H1 (cell line): Measurements from ENCODE around the gene MYH7B. TPM values are rescaled to one million over a fixed set of nuclear protein-coding genes. Genes with fewer than 3 reads are reported as not detected.
A peak's percentile ranks its signal among the peaks of the same experiment; 100 is the strongest.

Experiments
- CTCF ChIA-PET: fragments of 300-600 bp; sonication (Branson Sonifier 250); formaldehyde crosslinking; loops from one replicate; lab custom pipeline; 2021; ENCODE audit not compliant: partially characterized antibody; lab: Charles Lee
- POLR2A ChIA-PET: fragments of 300-600 bp; sonication (Branson Sonifier 250); formaldehyde crosslinking; loops from one replicate; lab custom pipeline; 2021; ENCODE audit warnings: inconsistent platforms; ENCODE audit not compliant: partially characterized antibody; lab: Charles Lee
- DNase-seq, 2 experiments: peaks; one replicate each; pipeline versions ENCODE4 v3.0.0 to v3.0.0-alpha.2; 2010 to 2022; ENCODE audit warnings: low spot score in 2 of 2, low read depth in 1 of 2, mixed read lengths in 1 of 2
- FAIRE-seq: peaks from 2 replicates; lab custom pipeline; 2011; peaks lifted over from hg19 to GRCh38; lab: Jason Lieb, UNC
- H2AFZ ChIP-seq: 2 replicates; pipeline ENCODE4 v1.8.1; 2012; ENCODE audit warnings: low read length, inconsistent platforms
- H2AK5ac ChIP-seq: 2 replicates; pipeline ENCODE4 v1.6.1; 2013; ENCODE audit warnings: low read depth, low read length
- H2BK120ac ChIP-seq: replicated peaks from 2 replicates; pipeline ENCODE3; 2013; ENCODE audit warnings: low read depth, low read length, inconsistent platforms
- H2BK12ac ChIP-seq: 2 replicates; pipeline ENCODE4 v1.6.1; 2013; ENCODE audit warnings: low read depth, low read length
- H2BK15ac ChIP-seq: 2 replicates; pipeline ENCODE4 v1.6.1; 2013; ENCODE audit warnings: low read length
- H2BK20ac ChIP-seq: 2 replicates; pipeline ENCODE4 v1.6.1; 2013; ENCODE audit warnings: low read length
- H2BK5ac ChIP-seq: 2 replicates; pipeline ENCODE4 v1.6.1; 2013; ENCODE audit warnings: low read depth, low read length
- H3K14ac ChIP-seq: 2 replicates; pipeline ENCODE4 v1.6.1; 2013; ENCODE audit warnings: inconsistent platforms; ENCODE audit not compliant: insufficient read length
- H3K18ac ChIP-seq: 2 replicates; pipeline ENCODE4 v1.6.1; 2013; ENCODE audit warnings: low read length; ENCODE audit errors: extremely low read depth
- H3K23ac ChIP-seq: 2 replicates; pipeline ENCODE4 v1.6.1; 2013; ENCODE audit warnings: inconsistent platforms; ENCODE audit not compliant: insufficient read length
- H3K23me2 ChIP-seq: 2 replicates; pipeline ENCODE4 v1.6.1; 2013; ENCODE audit warnings: low read depth, low read length
- H3K27ac ChIP-seq: 2 replicates; pipeline ENCODE4 v1.6.1; 2011; ENCODE audit warnings: low read depth, low read length, inconsistent platforms
- H3K27me3 ChIP-seq, 4 experiments: replicated peaks in 1 of 4; 1 replicate in 1 of 4; 2 replicates in 3 of 4; pipeline versions ENCODE4 v1.6.1 to v1.8.1; 2011 to 2013; ENCODE audit warnings: low read length in 3 of 4, mild to moderate bottlenecking in 3 of 4, inconsistent platforms in 2 of 4, mixed read lengths in 2 of 4, moderate library complexity in 1 of 4; ENCODE audit not compliant: control insufficient read depth in 3 of 4, insufficient read depth in 3 of 4; ENCODE audit errors: extremely low read depth in 1 of 4
- H3K36me3 ChIP-seq, 4 experiments: 2 replicates each; pipeline versions ENCODE4 v1.6.1 to v1.8.1; 2011 to 2013; ENCODE audit warnings: mild to moderate bottlenecking in 4 of 4, low read length in 3 of 4, moderate library complexity in 2 of 4, control low read depth in 1 of 4, inconsistent platforms in 1 of 4; ENCODE audit not compliant: insufficient read depth in 4 of 4, control insufficient read depth in 2 of 4
- H3K4ac ChIP-seq: replicated peaks from 2 replicates; pipeline ENCODE3; 2013; ENCODE audit warnings: low read length, low read depth, mixed read lengths, inconsistent platforms; ENCODE audit not compliant: insufficient read length
- H3K4me1 ChIP-seq, 4 experiments: replicated peaks in 1 of 4; 1 replicate in 1 of 4; 2 replicates in 3 of 4; pipeline versions ENCODE4 v1.6.1 to v1.8.1; 2011 to 2013; ENCODE audit warnings: low read length in 3 of 4, inconsistent platforms in 2 of 4, mixed read lengths in 1 of 4; ENCODE audit not compliant: insufficient read depth in 4 of 4, control insufficient read depth in 3 of 4
- H3K4me2 ChIP-seq, 2 experiments: 2 replicates each; pipeline versions ENCODE4 v1.6.1 to v1.8.1; 2011 to 2013; ENCODE audit warnings: low read depth in 2 of 2, low read length in 2 of 2, control low read depth in 1 of 2, inconsistent platforms in 1 of 2, mild to moderate bottlenecking in 1 of 2; ENCODE audit not compliant: insufficient read depth in 1 of 2
- H3K4me3 ChIP-seq, 4 experiments: fragments of 200-600, 300-600 bp in 1 of 4; sonication (generic), shearing (Covaris generic), sonication (Bioruptor Twin) in 1 of 4; 2 replicates each; pipeline versions ENCODE4 v1.5.1 to v1.8.1; 2011 to 2016; ENCODE audit warnings: low read length in 4 of 4, low read depth in 3 of 4, control low read depth in 2 of 4, inconsistent platforms in 2 of 4, mild to moderate bottlenecking in 2 of 4, mixed read lengths in 1 of 4, moderate library complexity in 1 of 4; ENCODE audit not compliant: insufficient read depth in 2 of 4; ENCODE audit errors: extremely low read depth in 1 of 4
- H3K56ac ChIP-seq: replicated peaks from 2 replicates; pipeline ENCODE3; 2013; ENCODE audit warnings: low read depth, mild to moderate bottlenecking, mixed read lengths, low read length, inconsistent platforms; ENCODE audit not compliant: insufficient read length
- H3K79me1 ChIP-seq: 2 replicates; pipeline ENCODE4 v1.6.1; 2013; ENCODE audit warnings: low read depth, low read length, control low read depth
- H3K79me2 ChIP-seq, 2 experiments: 2 replicates each; pipeline versions ENCODE4 v1.6.1 to v1.8.1; 2012 to 2013; ENCODE audit warnings: low read length in 2 of 2, mild to moderate bottlenecking in 2 of 2, inconsistent platforms in 1 of 2; ENCODE audit not compliant: insufficient read depth in 2 of 2, control insufficient read depth in 1 of 2
- H3K9ac ChIP-seq, 4 experiments: replicated peaks in 1 of 4; 1 replicate in 1 of 4; 2 replicates in 3 of 4; pipeline versions ENCODE4 v1.6.1 to v1.8.1; 2011 to 2013; ENCODE audit warnings: low read depth in 3 of 4, low read length in 3 of 4, control low read depth in 2 of 4, mild to moderate bottlenecking in 2 of 4, moderate library complexity in 2 of 4, inconsistent platforms in 1 of 4; ENCODE audit errors: extremely low read depth in 1 of 4
- H3K9me3 ChIP-seq, 2 experiments: 2 replicates each; pipeline versions ENCODE4 v1.6.1 to v1.8.1; 2012 to 2013; ENCODE audit warnings: mild to moderate bottlenecking in 2 of 2, moderate library complexity in 2 of 2, control low read depth in 1 of 2, inconsistent platforms in 1 of 2, low read depth in 1 of 2, low read length in 1 of 2, mixed read lengths in 1 of 2; ENCODE audit not compliant: insufficient read depth in 2 of 2
- H4K20me1 ChIP-seq, 2 experiments: replicated peaks in 1 of 2; 2 replicates each; pipeline versions ENCODE3 to v1.8.1; 2011 to 2013; ENCODE audit warnings: inconsistent platforms in 2 of 2, low read length in 2 of 2, mild to moderate bottlenecking in 1 of 2; ENCODE audit not compliant: insufficient read depth in 2 of 2, control insufficient read depth in 1 of 2
- H4K5ac ChIP-seq: 2 replicates; pipeline ENCODE4 v1.6.1; 2013; ENCODE audit warnings: low read length, low read depth, mixed read lengths, inconsistent platforms; ENCODE audit not compliant: insufficient read length
- H4K8ac ChIP-seq: 2 replicates; pipeline ENCODE4 v1.8.0; 2013; ENCODE audit warnings: mild to moderate bottlenecking, moderate library complexity, low read length, inconsistent platforms; ENCODE audit not compliant: insufficient read depth; ENCODE audit errors: extremely low read depth
- H4K91ac ChIP-seq: replicated peaks from 2 replicates; pipeline ENCODE3; 2013; ENCODE audit warnings: low read length, mixed read lengths, inconsistent platforms; ENCODE audit not compliant: insufficient read length
- CEBPB ChIP-seq: IDR thresholded peaks from 2 replicates; pipeline ENCODE4 v1.6.1; 2012; ENCODE audit warnings: low read depth, low read length
- CTBP2 ChIP-seq: IDR thresholded peaks from 2 replicates; pipeline ENCODE4 v1.7.0; 2011; ENCODE audit warnings: borderline replicate concordance, mild to moderate bottlenecking, moderate library complexity, mixed read lengths, low read length; ENCODE audit not compliant: insufficient read depth, insufficient read length
- GABPA ChIP-seq: IDR thresholded peaks from 2 replicates; pipeline ENCODE4 v1.6.1; 2011; ENCODE audit warnings: mild to moderate bottlenecking, low read length, moderate library complexity, borderline replicate concordance; ENCODE audit not compliant: insufficient read depth
- RNF2 ChIP-seq: fragments of 200-900, 300-1000 bp; sonication (generic); IDR thresholded peaks from 2 replicates; pipeline ENCODE4 v1.7.1; 2016; ENCODE audit warnings: borderline replicate concordance, low read depth, mild to moderate bottlenecking, antibody characterized with exemption, low read length; ENCODE audit not compliant: poor library complexity, severe bottlenecking; ENCODE audit errors: missing control alignments
- SIN3A ChIP-seq, 2 experiments: IDR thresholded peaks in 1 of 2; conservative IDR thresholded peaks in 1 of 2; 2 replicates each; pipeline ENCODE4 v1.6.1; 2011 to 2012; ENCODE audit warnings: low read length in 2 of 2, improper control_type of control experiment in 1 of 2, low read depth in 1 of 2, mild to moderate bottlenecking in 1 of 2
- SP1 ChIP-seq: IDR thresholded peaks from 2 replicates; pipeline ENCODE4 v1.6.1; 2011; ENCODE audit warnings: low read depth, low read length
- SP2 ChIP-seq: IDR thresholded peaks from 2 replicates; pipeline ENCODE4 v1.6.1; 2012; ENCODE audit warnings: mild to moderate bottlenecking, low read length, inconsistent platforms
- SP4 ChIP-seq: IDR thresholded peaks from 2 replicates; pipeline ENCODE4 v1.6.1; 2012; ENCODE audit warnings: low read length, inconsistent platforms
- ZNF274 ChIP-seq: IDR thresholded peaks from 2 replicates; pipeline ENCODE4 v1.7.0; 2012; ENCODE audit warnings: low read length, borderline replicate concordance; ENCODE audit errors: extremely low read depth
- WGBS, 2 experiments: shearing (Covaris generic) in 1 of 2; methylation state at CpG; one replicate each; pipeline versions ENCODE4 v1.1.6 to v1.1.7; 2013 to 2015; ENCODE audit warnings: low lambda C conversion rate in 2 of 2, mixed read lengths in 2 of 2, inconsistent platforms in 1 of 2, low coverage in 1 of 2, missing lambda C conversion rate in 1 of 2; ENCODE audit not compliant: insufficient replicate concordance in 2 of 2, insufficient coverage in 1 of 2, insufficient read length in 1 of 2; ENCODE audit errors: extremely low coverage in 1 of 2, missing lambda C conversion rate in 1 of 2; 5-methylcytosine and 5-hydroxymethylcytosine counted together
- polyA plus RNA-seq, 7 experiments: library from polyadenylated mRNA; depleted of rRNA in 3 of 7; stranded (reverse) in 5 of 7; unstranded in 2 of 7; fragments of >200 nt in 5 of 7; fragments of 200-250 nt in 2 of 7; gene quantifications; 1 replicate in 5 of 7; 2 replicates in 1 of 7; 4 replicates in 1 of 7; pipeline versions ENCODE4 v1.2.1 to v1.2.3, GENCODE V29; 2011 to 2013; ENCODE audit warnings: missing spikeins in 2 of 7, mixed read lengths in 2 of 7
- total RNA-seq: library from RNA; stranded (reverse); fragmentation: NEBNext Ultra II Directional; extraction: Animal tissue kit (Norgen Biotek cat#: 25700); gene quantifications from 2 replicates; pipeline ENCODE4 v1.2.1, GENCODE V29; 2021
- TF ChIP-seq, protein P1 (sequence below): IDR thresholded peaks from 2 replicates; pipeline ENCODE4 v1.6.1; 2011; ENCODE audit warnings: low read depth, mild to moderate bottlenecking, low read length; ENCODE audit not compliant: insufficient read depth
- TF ChIP-seq, protein P2 (sequence below): IDR thresholded peaks from 2 replicates; pipeline ENCODE4 v1.6.1; 2011; ENCODE audit warnings: low read length, improper control_type of control experiment

Gene MYH7B
- total and polyA plus RNA-seq, 2 of the 8 experiments (the other 6 are each of a cell fraction or from before 2014, with no cell fraction given), result 0.15 to 0.30 TPM

DNA sequence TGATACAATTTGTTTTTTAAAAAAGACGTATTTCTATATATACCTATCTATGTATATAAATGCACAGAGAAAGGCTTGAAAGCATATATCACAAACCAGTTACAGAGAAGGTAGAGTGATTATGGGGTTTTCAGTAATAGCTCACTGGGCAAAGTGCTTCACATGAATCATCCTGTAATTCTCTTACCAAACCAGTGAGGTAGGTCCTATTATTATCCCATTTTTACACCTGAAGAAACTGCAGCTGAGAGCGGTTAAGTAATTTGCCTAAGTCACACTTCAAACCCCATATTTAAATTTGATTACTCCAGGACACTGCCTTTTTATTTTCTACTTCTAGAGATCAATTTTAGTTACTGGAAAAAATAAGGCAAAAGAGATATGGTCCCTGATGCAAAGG lies 4.4 kb upstream of the MYH7B start:
- Histone ChIP-seq H2AFZ (no peak overlapping the region), H3K4ac (no peak overlapping the region), H4K91ac (no peak overlapping the region), H2BK15ac (no peak overlapping the region), H3K4me1 (peaks cover 0 to 8% (median 0%) of the 10 kb centered on the region in 4 experiments; a peak in 2 of 7 replicates), H3K79me1 (no peaks in the 10 kb centered on the region), H3K56ac (no peak overlapping the region), H3K23ac (no peak overlapping the region), H2BK12ac (no peak overlapping the region), H2BK120ac (no peak overlapping the region), H4K8ac (no peak overlapping the region), H3K18ac (no peak overlapping the region), H2BK20ac (no peak overlapping the region), H4K5ac (no peak overlapping the region), H3K4me3 (no peak overlapping the region), H3K27me3 (peaks cover 0 to 5% (median 1%) of the 10 kb centered on the region in 4 experiments; a peak in 3 of 7 replicates), H3K9me3 (no peaks in the 10 kb centered on the region), H2BK5ac (no peak overlapping the region), H3K23me2 (peaks cover 4% of the 10 kb centered on the region; the same call in 1 of the 2 replicates), H4K20me1 (peaks cover 0 to 3% of the 10 kb centered on the region in 2 experiments), H3K14ac (no peak overlapping the region), H3K9ac (no peak overlapping the region), H3K4me2 (no peak overlapping the region), H2AK5ac (no peak overlapping the region), H3K79me2 (no peaks in the 10 kb centered on the region), H3K36me3 (peaks cover 0 to 6% (median 1%) of the 10 kb centered on the region in 4 experiments; a peak in 2 of 8 replicates), H3K27ac (0 out of 2 replicates have a peak overlapping the region, but pooled peaks have one; percentile 40)
- DNase-seq (no peak), FAIRE-seq (no peak)
- CTCF ChIA-PET, result interaction anchor here (1.3 to 3.7 kb wide), 3 partner anchors 9 to 77 kb away, joined by 3 to 18 read pairs (median 4); no protein-coding TSS in a partner anchor
- no peak for TF ChIP-seq SP2
- no peak for TF ChIP-seq GABPA
- no peak for TF ChIP-seq SP1
- TF ChIP-seq, protein P1, sequence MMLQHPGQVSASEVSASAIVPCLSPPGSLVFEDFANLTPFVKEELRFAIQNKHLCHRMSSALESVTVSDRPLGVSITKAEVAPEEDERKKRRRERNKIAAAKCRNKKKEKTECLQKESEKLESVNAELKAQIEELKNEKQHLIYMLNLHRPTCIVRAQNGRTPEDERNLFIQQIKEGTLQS, result no peak
- no peak for TF ChIP-seq SIN3A (conservative IDR thresholded peaks at IDR 0.05 in 1 of 2, IDR thresholded peaks at IDR 0.05 in 1 of 2; ENCODE audit: low read depth in 1 of 2, low read length in 2 of 2)
- TF ChIP-seq ZNF274, result no peak
- TF ChIP-seq, protein P2, sequence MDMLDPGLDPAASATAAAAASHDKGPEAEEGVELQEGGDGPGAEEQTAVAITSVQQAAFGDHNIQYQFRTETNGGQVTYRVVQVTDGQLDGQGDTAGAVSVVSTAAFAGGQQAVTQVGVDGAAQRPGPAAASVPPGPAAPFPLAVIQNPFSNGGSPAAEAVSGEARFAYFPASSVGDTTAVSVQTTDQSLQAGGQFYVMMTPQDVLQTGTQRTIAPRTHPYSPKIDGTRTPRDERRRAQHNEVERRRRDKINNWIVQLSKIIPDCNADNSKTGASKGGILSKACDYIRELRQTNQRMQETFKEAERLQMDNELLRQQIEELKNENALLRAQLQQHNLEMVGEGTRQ, result no peak
- no peak for TF ChIP-seq CEBPB
- no peak for TF ChIP-seq SP4
- no peak for TF ChIP-seq RNF2
- TF ChIP-seq CTBP2, result no peak
- POLR2A ChIA-PET, result interaction anchor here (1.3 to 3.3 kb wide), 3 partner anchors 9 to 29 kb away, joined by 4 to 16 read pairs (median 9); no protein-coding TSS in a partner anchor
- WGBS, 2 experiments, result 93% methylated on average over 2 of the region's 2 CpGs; no CpG with 5 or more reads in 1 of the 2 experiments
